ENCODE measurements around the gene RHBDD3. TPM values are rescaled to one million over a fixed set of nuclear protein-coding genes. Genes with fewer than 3 reads are reported as not detected.
"Not testable (repeated sequence)": the region's sequence is repeated elsewhere in the genome, so short reads cannot be mapped to it uniquely, and the experiment has no call there.

Gene RHBDD3
- total RNA-seq, 1 donor from 2014 or later, result 29.7 TPM

DNA sequence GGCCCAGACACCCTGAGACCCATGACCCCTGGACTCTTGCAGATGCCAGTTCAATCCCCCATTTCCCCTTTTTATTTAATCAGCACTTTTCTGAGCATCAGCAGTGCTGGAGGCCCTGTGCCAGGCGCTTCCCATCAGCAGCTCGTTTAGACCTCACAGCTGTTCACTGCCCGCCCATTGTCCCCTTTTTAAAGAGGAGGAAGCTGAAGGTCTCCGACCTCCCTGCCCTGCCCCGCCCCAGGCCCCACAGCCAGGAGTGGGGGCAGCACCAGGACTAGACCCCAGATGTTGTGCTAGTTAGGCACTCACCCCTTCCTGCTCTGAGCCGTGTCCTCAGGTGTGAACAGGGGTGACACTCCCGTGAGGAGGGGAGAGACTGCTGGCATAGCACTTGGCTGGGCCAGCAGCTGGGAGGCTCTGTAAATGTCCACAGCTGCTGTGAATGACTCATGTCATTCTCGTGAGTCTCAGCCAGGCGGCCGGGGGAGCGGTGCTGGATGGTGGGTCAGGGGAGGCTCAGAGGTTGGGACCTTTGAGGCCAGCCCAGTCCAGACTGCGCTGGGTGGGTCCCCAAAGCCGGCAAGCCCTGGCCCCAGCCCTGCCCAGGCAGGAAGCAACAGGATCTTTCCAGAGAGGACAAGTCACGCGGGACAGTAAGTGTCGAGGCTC, 42.2 kb downstream of the RHBDD3 start:
- Histone ChIP-seq H3K27ac (peak overlapping the region; percentile 79), H3K4me3 (no peak overlapping the region), H3K9me3 (no peaks in the 10 kb centered on the region), H3K4me1 (peaks cover 29% of the 10 kb centered on the region), H3K27me3 (no peaks in the 10 kb centered on the region), H3K36me3 (no peaks in the 10 kb centered on the region)
- intact Hi-C loops (cut with DNase I), result no loop called here
- DNase-seq (ENCODE audit: extremely low spot score in 2 of 2), result no peak
- TF ChIP-seq POLR2AphosphoS5 (IDR thresholded peaks at IDR 0.05; ENCODE audit: insufficient read depth in 1 of 2, low read depth in 1 of 2) (peak in 1 of 2 donors; percentile 85), POLR2A (IDR thresholded peaks at IDR 0.05) (no peak)

DNA sequence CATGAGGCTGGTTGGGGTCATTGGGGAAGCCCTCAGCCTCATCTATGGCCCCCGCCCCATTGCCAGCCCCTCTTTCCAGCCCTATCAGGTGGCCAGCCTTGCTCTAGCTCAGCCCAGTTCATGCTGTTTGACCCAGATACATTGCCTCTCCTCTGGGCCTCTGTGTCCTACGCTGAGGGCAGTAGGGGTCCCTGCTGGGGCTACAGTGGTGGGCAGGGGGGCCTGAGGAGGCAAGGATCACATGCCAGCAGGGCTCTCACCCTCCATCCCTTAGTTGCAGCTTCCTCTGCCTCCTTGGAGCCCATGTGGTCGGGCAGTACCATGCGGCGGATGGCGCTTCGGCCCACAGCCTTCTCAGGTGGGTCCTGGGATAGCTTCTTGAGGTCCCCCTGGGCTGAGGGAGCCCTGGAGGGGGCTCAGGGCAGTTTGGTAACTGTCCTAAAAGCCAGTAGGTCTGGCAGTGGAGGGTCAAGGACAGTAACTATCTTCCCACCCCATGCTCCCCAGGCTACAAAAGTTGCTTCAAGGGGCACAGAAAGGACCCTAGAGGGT, 42.8 kb downstream of the RHBDD3 start:
- peaks cover 29% of the 10 kb centered on the region for H3K4me1 ChIP-seq
- no peak for DNase-seq (ENCODE audit: extremely low spot score in 2 of 2)
- peak overlapping the region; percentile 79 for H3K27ac ChIP-seq
- no peaks in the 10 kb centered on the region for H3K36me3 ChIP-seq
- H3K4me3 ChIP-seq, result no peak overlapping the region
- TF ChIP-seq POLR2A (IDR thresholded peaks at IDR 0.05), result no peak
- TF ChIP-seq POLR2AphosphoS5 (IDR thresholded peaks at IDR 0.05; ENCODE audit: insufficient read depth in 1 of 2, low read depth in 1 of 2), result no peak
- TF ChIP-seq, protein P1, sequence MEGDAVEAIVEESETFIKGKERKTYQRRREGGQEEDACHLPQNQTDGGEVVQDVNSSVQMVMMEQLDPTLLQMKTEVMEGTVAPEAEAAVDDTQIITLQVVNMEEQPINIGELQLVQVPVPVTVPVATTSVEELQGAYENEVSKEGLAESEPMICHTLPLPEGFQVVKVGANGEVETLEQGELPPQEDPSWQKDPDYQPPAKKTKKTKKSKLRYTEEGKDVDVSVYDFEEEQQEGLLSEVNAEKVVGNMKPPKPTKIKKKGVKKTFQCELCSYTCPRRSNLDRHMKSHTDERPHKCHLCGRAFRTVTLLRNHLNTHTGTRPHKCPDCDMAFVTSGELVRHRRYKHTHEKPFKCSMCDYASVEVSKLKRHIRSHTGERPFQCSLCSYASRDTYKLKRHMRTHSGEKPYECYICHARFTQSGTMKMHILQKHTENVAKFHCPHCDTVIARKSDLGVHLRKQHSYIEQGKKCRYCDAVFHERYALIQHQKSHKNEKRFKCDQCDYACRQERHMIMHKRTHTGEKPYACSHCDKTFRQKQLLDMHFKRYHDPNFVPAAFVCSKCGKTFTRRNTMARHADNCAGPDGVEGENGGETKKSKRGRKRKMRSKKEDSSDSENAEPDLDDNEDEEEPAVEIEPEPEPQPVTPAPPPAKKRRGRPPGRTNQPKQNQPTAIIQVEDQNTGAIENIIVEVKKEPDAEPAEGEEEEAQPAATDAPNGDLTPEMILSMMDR (IDR thresholded peaks at IDR 0.05), result no peak
- intact Hi-C loops (cut with DNase I), result no loop called here
- H3K9me3 ChIP-seq, result no peaks in the 10 kb centered on the region
- H3K27me3 ChIP-seq, result no peaks in the 10 kb centered on the region

DNA sequence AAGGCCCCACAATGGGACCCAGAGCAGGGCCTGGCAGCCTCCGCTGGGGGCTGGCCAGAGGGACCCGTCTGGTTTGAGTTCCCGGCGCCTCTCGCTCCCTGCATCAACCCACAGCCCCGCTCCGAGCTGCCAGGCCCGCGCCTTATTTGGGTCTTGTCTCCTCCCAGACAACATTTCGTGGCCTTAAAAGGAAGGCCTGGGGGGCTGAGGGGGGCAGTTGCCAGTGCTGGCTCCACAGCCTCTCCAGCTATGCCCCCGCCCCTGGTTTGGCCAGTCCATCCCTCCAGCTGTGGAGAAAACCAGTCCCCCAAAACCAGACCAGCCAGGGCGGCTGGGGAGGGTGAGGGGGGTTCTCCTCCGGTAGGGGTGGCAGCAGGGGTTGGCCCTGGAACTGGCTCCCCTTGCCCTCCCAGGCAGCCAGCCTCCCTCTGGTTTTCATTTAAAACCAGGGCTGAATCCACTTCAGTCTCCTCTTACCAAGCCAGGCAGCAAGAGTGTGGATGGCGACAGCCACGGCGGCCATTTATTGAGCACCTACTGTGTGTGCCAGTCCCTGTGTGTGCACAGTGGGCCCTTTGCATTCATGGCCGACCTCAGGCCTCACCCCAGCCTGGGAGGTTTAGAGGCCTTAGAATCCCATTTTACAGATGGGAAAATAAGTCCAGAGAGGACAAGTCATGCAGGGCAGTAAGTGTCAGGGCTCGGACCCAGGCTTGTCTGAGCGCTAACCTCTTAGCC, 43.5 kb downstream of the RHBDD3 start:
- TF ChIP-seq, protein P1 (IDR thresholded peaks at IDR 0.05), result no peak
- TF ChIP-seq POLR2A (IDR thresholded peaks at IDR 0.05) (no peak), POLR2AphosphoS5 (IDR thresholded peaks at IDR 0.05; ENCODE audit: insufficient read depth in 1 of 2, low read depth in 1 of 2) (no peak)
- intact Hi-C loops (cut with DNase I), result no loop called here
- no peak overlapping the region for H3K4me3 ChIP-seq
- no peak for DNase-seq (ENCODE audit: extremely low spot score in 2 of 2)
- peak overlapping the region; percentile 79 for H3K27ac ChIP-seq
- no peaks in the 10 kb centered on the region for H3K36me3 ChIP-seq
- H3K27me3 ChIP-seq, result no peaks in the 10 kb centered on the region
- H3K9me3 ChIP-seq, result no peaks in the 10 kb centered on the region
- H3K4me1 ChIP-seq, result peaks cover 29% of the 10 kb centered on the region

DNA sequence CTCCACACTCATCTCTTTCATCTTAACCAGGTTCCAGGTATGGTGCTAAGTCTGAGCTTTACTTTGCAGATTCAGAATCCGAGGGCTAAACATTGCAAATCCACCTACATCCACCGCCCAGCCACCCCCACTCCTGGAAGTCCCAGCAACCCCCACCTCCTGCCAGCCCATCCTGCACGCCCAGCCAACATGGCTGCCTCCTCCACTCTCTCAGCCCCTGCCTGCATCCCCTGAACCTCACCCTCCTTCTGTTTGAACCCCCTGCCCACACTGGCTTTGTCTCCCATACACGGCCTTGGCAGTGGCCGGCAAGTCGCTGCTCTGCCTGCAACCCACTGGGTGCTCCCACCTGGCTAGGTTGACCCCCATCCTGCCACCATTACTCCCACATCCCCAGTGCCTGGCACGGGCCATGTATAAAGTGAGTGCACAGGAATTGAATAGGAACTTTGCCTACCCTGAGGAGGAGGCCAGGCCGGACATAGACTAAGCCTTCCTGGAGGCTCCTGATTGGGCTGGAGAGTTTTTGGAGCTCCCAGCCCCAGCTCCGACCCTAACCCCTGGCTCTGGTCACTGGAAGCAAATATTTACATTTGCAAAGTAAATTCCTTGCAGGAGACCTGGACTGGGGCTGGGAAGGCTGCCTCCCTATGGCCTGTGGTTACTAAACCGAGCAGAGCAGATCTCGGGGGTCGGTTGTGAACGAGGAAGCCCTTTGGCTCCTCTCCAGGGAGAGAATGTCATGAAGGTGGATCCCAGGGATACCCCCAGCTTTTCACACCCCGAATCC, 47.7 kb downstream of the RHBDD3 start:
- H3K4me3 ChIP-seq, result no peak overlapping the region
- no peaks in the 10 kb centered on the region for H3K9me3 ChIP-seq
- TF ChIP-seq POLR2AphosphoS5 (IDR thresholded peaks at IDR 0.05; ENCODE audit: insufficient read depth in 1 of 2, low read depth in 1 of 2) (no peak), POLR2A (IDR thresholded peaks at IDR 0.05) (no peak)
- TF ChIP-seq, protein P1 (IDR thresholded peaks at IDR 0.05), result no peak
- H3K27me3 ChIP-seq, result no peaks in the 10 kb centered on the region
- intact Hi-C loops (cut with DNase I), result no loop called here
- H3K4me1 ChIP-seq, result peaks cover 17% of the 10 kb centered on the region
- no peak overlapping the region for H3K27ac ChIP-seq
- no peak for DNase-seq (ENCODE audit: extremely low spot score in 2 of 2)
- H3K36me3 ChIP-seq, result no peaks in the 10 kb centered on the region

DNA sequence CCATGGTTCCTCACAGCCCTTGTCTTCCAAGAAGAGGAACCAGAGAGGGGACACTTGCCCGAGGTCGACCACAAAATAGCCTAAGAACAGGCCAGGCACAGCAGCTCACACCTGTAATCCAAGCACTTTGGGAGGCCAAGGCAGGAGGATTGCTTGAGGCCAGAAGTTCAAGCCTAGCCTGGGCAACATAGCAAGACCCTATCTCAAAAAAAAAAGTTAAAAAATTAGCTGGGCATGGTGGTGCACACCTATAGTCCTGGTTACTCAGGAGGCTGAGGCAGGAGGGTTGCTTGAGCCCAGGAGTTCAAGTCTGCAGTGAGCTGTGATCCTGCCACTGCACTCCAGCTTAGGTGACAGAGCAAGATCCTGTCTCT, 48.4 kb downstream of the RHBDD3 start:
- H3K4me3 ChIP-seq; H3K9me3 ChIP-seq; H3K27ac ChIP-seq; intact Hi-C loops (cut with DNase I); DNase-seq (ENCODE audit: extremely low spot score in 2 of 2); H3K36me3 ChIP-seq; H3K27me3 ChIP-seq: not testable (repeated sequence)
- H3K4me1 ChIP-seq, result peaks cover 10% of the 10 kb centered on the region

Data from vagina (tissue), 2 donors.